Measurements from ENCODE around the gene EPPIN.

The EPPIN gene

DNA sequence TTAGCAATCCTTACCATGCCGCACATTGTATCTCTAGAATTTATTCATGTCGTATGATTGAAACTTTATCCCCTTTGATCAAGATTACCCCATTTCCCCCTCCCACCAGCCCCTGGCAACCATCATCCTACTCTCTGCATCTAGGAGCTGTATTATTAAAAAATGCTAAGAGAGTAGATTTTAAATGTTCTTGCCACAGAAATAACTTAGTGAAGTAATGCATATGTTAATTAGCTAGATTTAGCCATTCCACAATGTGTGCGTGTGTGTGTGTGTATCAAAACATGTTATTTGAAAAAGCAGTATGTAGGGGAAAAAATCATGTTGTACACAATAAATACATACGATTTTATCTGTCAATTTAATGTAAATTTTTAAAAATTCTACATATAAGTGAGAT is 19.9 kb downstream of the EPPIN start:
- ATAC-seq: no peak

DNA sequence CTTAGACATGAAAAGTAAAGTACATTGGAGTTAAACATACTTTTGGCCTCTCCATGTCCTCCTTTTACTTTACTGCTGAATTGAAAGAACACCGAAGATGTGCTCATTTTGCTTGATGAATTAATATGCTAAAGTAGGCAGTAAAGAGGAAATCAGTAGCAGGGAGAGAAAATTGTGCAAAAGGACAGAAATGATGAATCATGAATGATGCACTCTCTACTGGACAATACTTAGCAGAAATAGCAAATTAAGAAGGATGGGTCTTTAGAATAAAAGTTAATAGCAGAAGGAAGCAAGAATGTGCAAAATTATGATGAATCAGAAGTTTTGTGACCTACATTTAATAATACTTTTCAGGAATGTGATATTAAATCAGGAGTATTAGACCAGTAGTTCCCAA is 23.4 kb downstream of the EPPIN start:
- no peak for ATAC-seq
- TF ChIP-seq ISL1 (CRISPR knock-in tag; IDR thresholded peaks at IDR 0.05): no peak
- TF ChIP-seq, protein P1, sequence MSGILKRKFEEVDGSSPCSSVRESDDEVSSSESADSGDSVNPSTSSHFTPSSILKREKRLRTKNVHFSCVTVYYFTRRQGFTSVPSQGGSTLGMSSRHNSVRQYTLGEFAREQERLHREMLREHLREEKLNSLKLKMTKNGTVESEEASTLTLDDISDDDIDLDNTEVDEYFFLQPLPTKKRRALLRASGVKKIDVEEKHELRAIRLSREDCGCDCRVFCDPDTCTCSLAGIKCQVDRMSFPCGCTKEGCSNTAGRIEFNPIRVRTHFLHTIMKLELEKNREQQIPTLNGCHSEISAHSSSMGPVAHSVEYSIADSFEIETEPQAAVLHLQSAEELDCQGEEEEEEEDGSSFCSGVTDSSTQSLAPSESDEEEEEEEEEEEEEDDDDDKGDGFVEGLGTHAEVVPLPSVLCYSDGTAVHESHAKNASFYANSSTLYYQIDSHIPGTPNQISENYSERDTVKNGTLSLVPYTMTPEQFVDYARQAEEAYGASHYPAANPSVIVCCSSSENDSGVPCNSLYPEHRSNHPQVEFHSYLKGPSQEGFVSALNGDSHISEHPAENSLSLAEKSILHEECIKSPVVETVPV (CRISPR knock-in tag; IDR thresholded peaks at IDR 0.05): no peak
- TF ChIP-seq ZC3H10 (CRISPR knock-in tag; IDR thresholded peaks at IDR 0.05): no peak
- TF ChIP-seq ZNF8 (CRISPR knock-in tag; IDR thresholded peaks at IDR 0.05): no peak
- no peak for TF ChIP-seq ZFP3 (CRISPR knock-in tag; IDR thresholded peaks at IDR 0.05)
- TF ChIP-seq OSR1 (CRISPR knock-in tag; IDR thresholded peaks at IDR 0.05): no peak
- no peak for TF ChIP-seq BACH2 (CRISPR knock-in tag; IDR thresholded peaks at IDR 0.05; ENCODE audit: borderline replicate concordance)

More for the DNA sequence above, 19.9 kb downstream of the EPPIN start:
- TF ChIP-seq, protein P2, sequence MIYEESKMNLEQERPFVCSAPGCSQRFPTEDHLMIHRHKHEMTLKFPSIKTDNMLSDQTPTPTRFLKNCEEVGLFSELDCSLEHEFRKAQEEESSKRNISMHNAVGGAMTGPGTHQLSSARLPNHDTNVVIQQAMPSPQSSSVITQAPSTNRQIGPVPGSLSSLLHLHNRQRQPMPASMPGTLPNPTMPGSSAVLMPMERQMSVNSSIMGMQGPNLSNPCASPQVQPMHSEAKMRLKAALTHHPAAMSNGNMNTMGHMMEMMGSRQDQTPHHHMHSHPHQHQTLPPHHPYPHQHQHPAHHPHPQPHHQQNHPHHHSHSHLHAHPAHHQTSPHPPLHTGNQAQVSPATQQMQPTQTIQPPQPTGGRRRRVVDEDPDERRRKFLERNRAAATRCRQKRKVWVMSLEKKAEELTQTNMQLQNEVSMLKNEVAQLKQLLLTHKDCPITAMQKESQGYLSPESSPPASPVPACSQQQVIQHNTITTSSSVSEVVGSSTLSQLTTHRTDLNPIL (CRISPR knock-in tag; IDR thresholded peaks at IDR 0.05; ENCODE audit: low read depth): no peak
- TF ChIP-seq, protein P3, sequence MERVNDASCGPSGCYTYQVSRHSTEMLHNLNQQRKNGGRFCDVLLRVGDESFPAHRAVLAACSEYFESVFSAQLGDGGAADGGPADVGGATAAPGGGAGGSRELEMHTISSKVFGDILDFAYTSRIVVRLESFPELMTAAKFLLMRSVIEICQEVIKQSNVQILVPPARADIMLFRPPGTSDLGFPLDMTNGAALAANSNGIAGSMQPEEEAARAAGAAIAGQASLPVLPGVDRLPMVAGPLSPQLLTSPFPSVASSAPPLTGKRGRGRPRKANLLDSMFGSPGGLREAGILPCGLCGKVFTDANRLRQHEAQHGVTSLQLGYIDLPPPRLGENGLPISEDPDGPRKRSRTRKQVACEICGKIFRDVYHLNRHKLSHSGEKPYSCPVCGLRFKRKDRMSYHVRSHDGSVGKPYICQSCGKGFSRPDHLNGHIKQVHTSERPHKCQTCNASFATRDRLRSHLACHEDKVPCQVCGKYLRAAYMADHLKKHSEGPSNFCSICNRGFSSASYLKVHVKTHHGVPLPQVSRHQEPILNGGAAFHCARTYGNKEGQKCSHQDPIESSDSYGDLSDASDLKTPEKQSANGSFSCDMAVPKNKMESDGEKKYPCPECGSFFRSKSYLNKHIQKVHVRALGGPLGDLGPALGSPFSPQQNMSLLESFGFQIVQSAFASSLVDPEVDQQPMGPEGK (CRISPR knock-in tag; IDR thresholded peaks at IDR 0.05; ENCODE audit: borderline replicate concordance): no peak
- no peak for TF ChIP-seq ZNF8 (CRISPR knock-in tag; IDR thresholded peaks at IDR 0.05)
- no peak for TF ChIP-seq GLIS3 (CRISPR knock-in tag; IDR thresholded peaks at IDR 0.05)
- no peak for TF ChIP-seq CSDC2 (CRISPR knock-in tag; IDR thresholded peaks at IDR 0.05)
- TF ChIP-seq, protein P1 (CRISPR knock-in tag; IDR thresholded peaks at IDR 0.05): no peak
- no peak for TF ChIP-seq TCF4 (CRISPR knock-in tag; IDR thresholded peaks at IDR 0.05; ENCODE audit: borderline replicate concordance)
- TF ChIP-seq ARNTL (CRISPR knock-in tag; IDR thresholded peaks at IDR 0.05; ENCODE audit: borderline replicate concordance, low read depth): no peak
- no peak for TF ChIP-seq ZFP30 (CRISPR knock-in tag; IDR thresholded peaks at IDR 0.05)
- no peak for TF ChIP-seq SNAI2 (CRISPR knock-in tag; IDR thresholded peaks at IDR 0.05)
- TF ChIP-seq, protein P4, sequence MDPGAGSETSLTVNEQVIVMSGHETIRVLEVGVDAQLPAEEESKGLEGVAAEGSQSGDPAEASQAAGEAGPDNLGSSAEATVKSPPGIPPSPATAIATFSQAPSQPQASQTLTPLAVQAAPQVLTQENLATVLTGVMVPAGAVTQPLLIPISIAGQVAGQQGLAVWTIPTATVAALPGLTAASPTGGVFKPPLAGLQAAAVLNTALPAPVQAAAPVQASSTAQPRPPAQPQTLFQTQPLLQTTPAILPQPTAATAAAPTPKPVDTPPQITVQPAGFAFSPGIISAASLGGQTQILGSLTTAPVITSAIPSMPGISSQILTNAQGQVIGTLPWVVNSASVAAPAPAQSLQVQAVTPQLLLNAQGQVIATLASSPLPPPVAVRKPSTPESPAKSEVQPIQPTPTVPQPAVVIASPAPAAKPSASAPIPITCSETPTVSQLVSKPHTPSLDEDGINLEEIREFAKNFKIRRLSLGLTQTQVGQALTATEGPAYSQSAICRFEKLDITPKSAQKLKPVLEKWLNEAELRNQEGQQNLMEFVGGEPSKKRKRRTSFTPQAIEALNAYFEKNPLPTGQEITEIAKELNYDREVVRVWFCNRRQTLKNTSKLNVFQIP (CRISPR knock-in tag; IDR thresholded peaks at IDR 0.05; ENCODE audit: borderline replicate concordance, low read depth): no peak
- TF ChIP-seq ISL1 (CRISPR knock-in tag; IDR thresholded peaks at IDR 0.05): no peak
- TF ChIP-seq ZNF565 (CRISPR knock-in tag; conservative IDR thresholded peaks at IDR 0.05; ENCODE audit: low read depth): no peak
- no peak for TF ChIP-seq ESRRG (CRISPR knock-in tag; IDR thresholded peaks at IDR 0.05)

DNA sequence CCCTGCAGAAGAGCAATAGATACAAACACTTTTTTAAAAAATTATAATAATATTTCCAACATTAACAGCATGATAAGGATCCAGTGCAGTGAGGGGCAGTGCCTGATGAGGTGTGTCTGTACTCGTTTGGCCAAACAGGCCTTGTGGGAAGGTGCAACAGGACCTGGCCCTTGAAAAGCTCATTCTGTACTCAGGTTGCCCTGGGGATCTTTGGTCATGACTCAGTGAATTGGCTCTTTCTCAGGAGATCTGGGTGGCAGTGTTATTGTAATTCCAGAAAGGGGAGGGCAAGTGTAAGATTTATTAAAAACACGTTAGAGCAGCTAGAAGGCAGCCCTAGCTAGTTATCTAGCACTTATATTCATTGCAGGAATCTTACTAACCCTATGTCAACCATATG is 28.9 kb downstream of the EPPIN start:
- no peak for ATAC-seq
- TF ChIP-seq, protein P2 (CRISPR knock-in tag; IDR thresholded peaks at IDR 0.05; ENCODE audit: low read depth): no peak
- TF ChIP-seq ARNTL (CRISPR knock-in tag; IDR thresholded peaks at IDR 0.05; ENCODE audit: borderline replicate concordance, low read depth) (no peak), ZNF565 (CRISPR knock-in tag; conservative IDR thresholded peaks at IDR 0.05; ENCODE audit: low read depth) (no peak)

Data from SK-N-SH treated with all-trans-retinoic acid at 6 μM for 48 hours (cell line).